ENCODE measurements around the gene HIP1.
"Not testable (repeated sequence)": the region's sequence is repeated elsewhere in the genome, so short reads cannot be mapped to it uniquely, and the experiment has no call there.

Gene HIP1

GRCh38 chr7:75738604-75738974 is at the start of gene HIP1:
Gene HIP1 (minus strand): TSS chr7:75738941. CDS start chr7:75738920, 21 bp downstream.
- TF ChIP-seq CTCF (IDR thresholded peaks at IDR 0.05; ENCODE audit: low read depth, low read length) (no peak), POLR2A (IDR thresholded peaks at IDR 0.05; ENCODE audit: extremely low read depth, insufficient read length) (peak; percentile 27)
- DNase-seq (ENCODE audit: low read depth): no peak
- H3K4me3 ChIP-seq (ENCODE audit: low read depth, low read length): peak within 1 kb of the TSS; percentile 74

GRCh38 chr7:75788154-75788847 is 49.6 kb upstream of the HIP1 start:
- not testable (repeated sequence) for DNase-seq (ENCODE audit: low read depth)

GRCh38 chr7:75783058-75783457 is 44.3 kb upstream of the HIP1 start:
- not testable (repeated sequence) for DNase-seq (ENCODE audit: low read depth); H3K4me3 ChIP-seq (ENCODE audit: low read depth, low read length)

More at GRCh38 chr7:75788154-75788847, 49.6 kb upstream of the HIP1 start:
- H3K4me3 ChIP-seq (ENCODE audit: low read depth, low read length): not testable (repeated sequence)

- DNase-seq (ENCODE audit: low read depth); H3K4me3 ChIP-seq (ENCODE audit: low read depth, low read length): not testable (repeated sequence)
Measured at GRCh38 chr7:75780647-75781273, 42.0 kb upstream of the HIP1 start.

GRCh38 chr7:75779516-75779915 is 40.8 kb upstream of the HIP1 start:
- DNase-seq (ENCODE audit: low read depth); H3K4me3 ChIP-seq (ENCODE audit: low read depth, low read length): not testable (repeated sequence)

GRCh38 chr7:75779035-75779434 is 40.3 kb upstream of the HIP1 start:
- DNase-seq (ENCODE audit: low read depth); H3K4me3 ChIP-seq (ENCODE audit: low read depth, low read length): not testable (repeated sequence)

- no peak overlapping the region for H3K4me3 ChIP-seq (ENCODE audit: low read depth, low read length)
- TF ChIP-seq POLR2A (IDR thresholded peaks at IDR 0.05; ENCODE audit: extremely low read depth, insufficient read length) (no peak), MAX (IDR thresholded peaks at IDR 0.05; ENCODE audit: low read depth, low read length) (peak; percentile 47), MYC (IDR thresholded peaks at IDR 0.05; ENCODE audit: low read depth, low read length) (peak; percentile 31; the same call in 1 of the 2 replicates), CTCF (IDR thresholded peaks at IDR 0.05; ENCODE audit: low read depth, low read length) (no peak)
- peak; percentile 86 for DNase-seq (ENCODE audit: low read depth)
Measured at GRCh38 chr7:75776295-75776971, 37.7 kb upstream of the HIP1 start.

GRCh38 chr7:75773958-75774357 is 35.2 kb upstream of the HIP1 start:
- DNase-seq (ENCODE audit: low read depth): not testable (repeated sequence)

GRCh38 chr7:75772081-75773077 is 33.6 kb upstream of the HIP1 start, which contains the start of gene CCL26:
Gene CCL26 (minus strand): TSS chr7:75772211. CDS start chr7:75772176, 35 bp downstream.
- no peak for DNase-seq (ENCODE audit: low read depth)
- no peak within 1 kb of the TSS for H3K4me3 ChIP-seq (ENCODE audit: low read depth, low read length)
- no peak for TF ChIP-seq MAX (IDR thresholded peaks at IDR 0.05; ENCODE audit: low read depth, low read length)
- TF ChIP-seq POLR2A (IDR thresholded peaks at IDR 0.05; ENCODE audit: extremely low read depth, insufficient read length): no peak
- TF ChIP-seq CTCF (IDR thresholded peaks at IDR 0.05; ENCODE audit: low read depth, low read length): no peak
- no peak for TF ChIP-seq MYC (IDR thresholded peaks at IDR 0.05; ENCODE audit: low read depth, low read length)

More at GRCh38 chr7:75773958-75774357, 35.2 kb upstream of the HIP1 start:
- H3K4me3 ChIP-seq (ENCODE audit: low read depth, low read length): not testable (repeated sequence)
